HAP-1 (cell line): ENCODE data around the gene GHRHR.
A peak's percentile ranks its signal among the peaks of the same experiment; 100 is the strongest.

Source experiments
- DNase-seq, 2 experiments: peaks; one replicate each; pipeline ENCODE4 v3.0.0-alpha.2; 2016 to 2020; ENCODE audit warnings: low spot score in 2 of 2
- H3K27me3 ChIP-seq: fragments of 250-450 bp; sonication (Bioruptor Pico); 2 replicates; pipeline ENCODE4 v1.5.1; 2020; ENCODE audit warnings: low read depth, mild to moderate bottlenecking, moderate library complexity
- H3K36me3 ChIP-seq: fragments of 250-450 bp; sonication (Bioruptor Pico); replicated peaks from 2 replicates; pipeline ENCODE4 v1.5.1; 2020; ENCODE audit warnings: mild to moderate bottlenecking
- H3K4me1 ChIP-seq: fragments of 250-450 bp; sonication (Bioruptor Pico); 2 replicates; pipeline ENCODE4 v1.5.1; 2020; ENCODE audit warnings: mild to moderate bottlenecking
- H3K4me3 ChIP-seq: fragments of 250-450 bp; sonication (Bioruptor Pico); 2 replicates; pipeline ENCODE4 v1.5.1; 2020; ENCODE audit warnings: mild to moderate bottlenecking, moderate library complexity
- H3K9me3 ChIP-seq: fragments of 250-450 bp; sonication (Bioruptor Pico); 2 replicates; pipeline ENCODE4 v1.5.1; 2020; ENCODE audit warnings: mild to moderate bottlenecking, moderate library complexity
- in situ Hi-C: fragments of 300-500 bp; cut with MboI; formaldehyde crosslinking; loops from 3 replicates; pipeline ENCODE4 v1.14.3; 2020; ENCODE audit warnings: low sequenced_read_pairs, inconsistent platforms, mixed read lengths

The GHRHR gene

DNA sequence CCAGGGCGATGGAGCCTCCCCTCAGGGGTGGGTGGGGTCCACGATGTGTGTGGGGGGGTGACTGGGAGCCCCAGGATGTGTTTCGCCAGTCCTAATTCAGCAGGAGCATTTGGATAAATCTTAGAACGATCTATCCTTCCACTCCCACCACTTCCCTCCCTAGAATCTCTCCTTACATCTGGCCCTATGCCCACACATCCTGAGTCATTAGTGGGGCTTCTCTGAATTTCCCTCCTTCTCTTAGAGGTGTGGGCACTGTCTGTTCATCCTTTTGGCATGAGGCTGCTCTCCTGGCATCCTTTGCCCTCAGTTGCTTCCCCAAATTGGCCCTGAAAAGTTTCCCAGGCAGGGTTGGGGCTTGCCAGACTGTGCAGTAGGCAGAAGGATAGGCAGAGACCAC, 1.6 kb downstream of the GHRHR start:
- Histone ChIP-seq H3K4me1 (no peaks in the 10 kb centered on the region), H3K4me3 (no peak overlapping the region), H3K9me3 (no peaks in the 10 kb centered on the region), H3K36me3 (no peaks in the 10 kb centered on the region), H3K27me3 (no peaks in the 10 kb centered on the region)
- no peak for DNase-seq
- in situ Hi-C loops, result no loop called here

GRCh38 chr7:30965883-30966282, 2.1 kb downstream of the GHRHR start:
- H3K9me3 ChIP-seq, result no peaks in the 10 kb centered on the region
- in situ Hi-C loops, result no loop called here
- H3K36me3 ChIP-seq, result no peaks in the 10 kb centered on the region
- DNase-seq, result no peak
- no peaks in the 10 kb centered on the region for H3K4me1 ChIP-seq
- H3K4me3 ChIP-seq, result no peak overlapping the region
- no peaks in the 10 kb centered on the region for H3K27me3 ChIP-seq

DNA sequence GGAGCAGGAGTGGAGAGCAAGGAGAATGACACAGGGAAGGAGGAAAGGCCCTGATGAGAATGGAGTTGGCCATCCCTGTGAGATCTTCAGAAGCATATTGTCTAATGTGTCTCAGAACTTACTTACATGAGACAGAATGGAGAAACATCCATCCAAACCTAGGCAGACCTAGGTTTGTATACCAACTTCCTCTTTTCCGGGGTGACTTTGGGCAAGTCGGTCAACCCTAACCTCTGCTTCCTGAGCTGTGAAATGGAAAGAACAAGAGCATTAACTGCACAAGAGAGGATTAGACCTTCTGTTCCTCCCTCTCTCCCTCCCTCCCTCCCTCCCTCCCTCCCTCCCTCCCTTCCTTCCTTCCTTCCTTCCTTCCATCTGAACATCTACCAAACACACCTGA, 4.5 kb downstream of the GHRHR start:
- H3K36me3 ChIP-seq, result no peaks in the 10 kb centered on the region
- in situ Hi-C loops, result no loop called here
- DNase-seq, result no peak
- no peak overlapping the region for H3K4me3 ChIP-seq
- no peaks in the 10 kb centered on the region for H3K4me1 ChIP-seq
- no peaks in the 10 kb centered on the region for H3K9me3 ChIP-seq
- no peaks in the 10 kb centered on the region for H3K27me3 ChIP-seq

- Histone ChIP-seq H3K36me3 (no peaks in the 10 kb centered on the region), H3K4me1 (no peaks in the 10 kb centered on the region), H3K9me3 (no peaks in the 10 kb centered on the region), H3K27me3 (no peaks in the 10 kb centered on the region), H3K4me3 (no peak overlapping the region)
- in situ Hi-C loops, result no loop called here
- no peak for DNase-seq
These were observed 5.2 kb downstream of the GHRHR start for GRCh38 chr7:30968747-30969603.

GRCh38 chr7:30969604-30969970, 5.8 kb downstream of the GHRHR start:
- H3K4me3 ChIP-seq, result no peak overlapping the region
- no peaks in the 10 kb centered on the region for H3K9me3 ChIP-seq
- in situ Hi-C loops, result no loop called here
- no peaks in the 10 kb centered on the region for H3K4me1 ChIP-seq
- H3K36me3 ChIP-seq, result no peaks in the 10 kb centered on the region
- DNase-seq, result no peak
- no peaks in the 10 kb centered on the region for H3K27me3 ChIP-seq

DNA sequence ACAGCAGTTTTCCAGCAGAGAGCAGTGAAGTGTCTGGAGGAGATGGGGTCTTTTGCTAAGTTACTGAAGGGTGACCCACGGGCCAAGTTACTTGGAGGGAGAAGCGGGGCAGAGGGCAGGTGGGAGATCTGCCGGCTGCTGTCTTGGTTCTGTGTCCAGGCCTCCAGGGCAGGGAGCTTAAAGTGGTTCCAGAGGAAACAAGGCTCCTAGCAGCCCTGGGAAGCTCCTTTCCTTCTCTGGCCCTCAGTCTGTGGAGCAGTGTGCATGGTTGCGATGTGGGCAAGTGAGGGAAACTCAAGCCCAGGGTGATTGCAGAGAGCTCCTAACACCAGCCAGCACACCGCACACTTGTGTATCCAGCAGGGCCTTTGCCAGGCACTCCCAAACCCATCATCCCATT, 6.3 kb downstream of the GHRHR start:
- H3K9me3 ChIP-seq, result no peaks in the 10 kb centered on the region
- in situ Hi-C loops, result no loop called here
- no peak for DNase-seq
- no peaks in the 10 kb centered on the region for H3K4me1 ChIP-seq
- no peaks in the 10 kb centered on the region for H3K27me3 ChIP-seq
- H3K4me3 ChIP-seq, result no peak overlapping the region
- H3K36me3 ChIP-seq, result no peaks in the 10 kb centered on the region

DNA sequence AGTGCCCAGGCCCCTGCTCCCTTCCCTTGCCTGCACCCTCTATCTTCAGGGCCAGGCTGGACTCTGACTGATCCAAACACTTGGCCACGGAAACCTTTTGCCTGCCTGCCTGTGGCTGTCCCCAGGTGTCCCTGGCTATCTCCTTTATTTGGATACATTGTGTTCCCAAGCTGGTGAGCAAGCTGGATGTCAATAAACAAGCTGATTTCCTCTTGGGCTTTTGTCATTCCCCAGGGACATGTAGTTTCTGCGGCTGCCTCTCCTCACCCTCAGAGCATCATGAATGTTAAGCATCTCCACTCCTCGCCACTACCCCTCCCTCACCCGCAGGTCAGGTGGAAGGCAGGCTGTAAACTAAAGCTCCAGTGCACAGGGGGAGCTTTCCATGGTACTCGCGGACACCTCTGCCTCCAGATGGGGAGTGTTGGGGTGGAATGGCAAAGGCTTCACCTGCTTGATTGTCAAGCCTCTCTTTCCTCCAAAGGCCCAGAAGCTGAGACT, 6.9 kb downstream of the GHRHR start:
- no peaks in the 10 kb centered on the region for H3K36me3 ChIP-seq
- H3K4me3 ChIP-seq, result no peak overlapping the region
- in situ Hi-C loops, result no loop called here
- H3K4me1 ChIP-seq, result no peaks in the 10 kb centered on the region
- no peak for DNase-seq
- no peaks in the 10 kb centered on the region for H3K9me3 ChIP-seq
- no peaks in the 10 kb centered on the region for H3K27me3 ChIP-seq

GRCh38 chr7:30971440-30971839, 7.7 kb downstream of the GHRHR start:
- in situ Hi-C loops, result no loop called here
- H3K9me3 ChIP-seq, result no peaks in the 10 kb centered on the region
- no peaks in the 10 kb centered on the region for H3K4me1 ChIP-seq
- no peaks in the 10 kb centered on the region for H3K36me3 ChIP-seq
- H3K4me3 ChIP-seq, result no peak overlapping the region
- DNase-seq, result no peak
- no peaks in the 10 kb centered on the region for H3K27me3 ChIP-seq

DNA sequence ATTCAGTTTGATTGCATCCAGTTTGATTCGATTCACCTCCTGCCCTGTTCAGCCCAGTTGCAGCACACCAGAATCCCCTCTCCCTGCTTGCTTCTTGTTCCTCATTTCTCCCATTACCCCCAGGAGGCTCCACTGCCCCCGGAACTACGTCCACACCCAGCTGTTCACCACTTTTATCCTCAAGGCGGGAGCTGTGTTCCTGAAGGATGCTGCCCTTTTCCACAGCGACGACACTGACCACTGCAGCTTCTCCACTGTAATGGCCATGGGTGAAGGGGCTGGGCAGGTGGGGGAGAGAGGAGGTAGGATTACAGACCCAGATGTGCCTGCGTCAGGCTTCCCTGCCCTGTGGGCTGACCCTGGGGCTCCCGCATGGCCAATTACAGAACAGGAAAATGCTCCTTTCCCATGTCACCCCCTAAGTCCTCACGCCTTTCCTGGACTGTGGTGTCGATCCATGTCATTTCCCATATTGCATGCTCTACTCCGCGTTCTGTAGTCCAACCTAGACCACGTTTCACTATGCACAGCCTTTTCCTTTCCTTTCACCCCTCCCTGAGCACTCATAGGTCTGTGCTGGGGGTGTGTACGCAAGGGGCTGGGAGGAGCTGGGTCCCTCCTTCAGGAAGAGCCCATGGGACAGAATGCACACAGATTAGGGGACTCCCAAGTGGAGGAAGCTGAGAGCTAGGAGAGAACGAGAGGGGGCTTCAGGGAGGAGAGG, 8.2 kb downstream of the GHRHR start:
- in situ Hi-C loops, result no loop called here
- Histone ChIP-seq H3K36me3 (no peaks in the 10 kb centered on the region), H3K9me3 (no peaks in the 10 kb centered on the region), H3K4me3 (no peak overlapping the region), H3K4me1 (no peaks in the 10 kb centered on the region), H3K27me3 (no peaks in the 10 kb centered on the region)
- no peak for DNase-seq

- H3K4me3 ChIP-seq, result no peak overlapping the region
- in situ Hi-C loops, result no loop called here
- H3K9me3 ChIP-seq, result no peaks in the 10 kb centered on the region
- no peaks in the 10 kb centered on the region for H3K4me1 ChIP-seq
- DNase-seq, result no peak
- no peaks in the 10 kb centered on the region for H3K27me3 ChIP-seq
- no peaks in the 10 kb centered on the region for H3K36me3 ChIP-seq
These were observed 9.5 kb downstream of the GHRHR start for GRCh38 chr7:30973292-30973691.

- in situ Hi-C loops, result no loop called here
- no peaks in the 10 kb centered on the region for H3K9me3 ChIP-seq
- no peaks in the 10 kb centered on the region for H3K36me3 ChIP-seq
- no peaks in the 10 kb centered on the region for H3K4me1 ChIP-seq
- H3K27me3 ChIP-seq, result 0 out of 2 replicates have a peak, but pooled peaks cover 3% of the 10 kb centered on the region
- H3K4me3 ChIP-seq, result no peak overlapping the region
- DNase-seq, result no peak
These were observed 10.2 kb downstream of the GHRHR start for GRCh38 chr7:30973791-30974604.

DNA sequence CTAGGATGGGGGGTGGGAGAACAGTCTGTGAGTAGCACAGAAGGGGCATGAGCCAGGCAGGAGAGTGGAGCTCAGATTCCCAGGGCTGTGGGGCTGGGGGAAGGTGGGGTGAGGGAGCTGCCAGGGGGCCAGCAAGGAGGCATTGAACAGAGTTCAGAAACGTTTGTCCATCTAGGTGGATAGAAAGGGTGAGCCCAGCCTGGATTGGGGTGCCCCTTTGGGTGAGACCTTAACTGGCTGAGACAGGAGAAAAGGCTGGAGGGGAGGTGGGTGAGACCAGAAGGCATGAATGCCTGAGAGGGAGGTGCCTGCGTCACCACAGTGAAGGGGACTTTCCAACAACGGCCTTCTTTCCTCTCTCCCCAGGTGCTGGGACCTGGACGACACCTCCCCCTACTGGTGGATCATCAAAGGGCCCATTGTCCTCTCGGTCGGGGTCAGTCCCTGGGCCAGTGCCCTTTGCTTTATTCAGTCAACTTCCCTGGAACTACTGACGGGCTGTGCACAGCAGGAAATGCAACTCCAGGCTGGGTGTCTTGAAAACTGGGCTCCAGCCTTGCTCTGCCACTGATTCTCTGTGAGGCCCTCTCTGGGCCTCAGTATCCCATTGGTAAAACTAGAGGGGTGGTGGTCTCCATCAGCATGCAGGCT, 11.0 kb downstream of the GHRHR start:
- no peaks in the 10 kb centered on the region for H3K4me1 ChIP-seq

DNA sequence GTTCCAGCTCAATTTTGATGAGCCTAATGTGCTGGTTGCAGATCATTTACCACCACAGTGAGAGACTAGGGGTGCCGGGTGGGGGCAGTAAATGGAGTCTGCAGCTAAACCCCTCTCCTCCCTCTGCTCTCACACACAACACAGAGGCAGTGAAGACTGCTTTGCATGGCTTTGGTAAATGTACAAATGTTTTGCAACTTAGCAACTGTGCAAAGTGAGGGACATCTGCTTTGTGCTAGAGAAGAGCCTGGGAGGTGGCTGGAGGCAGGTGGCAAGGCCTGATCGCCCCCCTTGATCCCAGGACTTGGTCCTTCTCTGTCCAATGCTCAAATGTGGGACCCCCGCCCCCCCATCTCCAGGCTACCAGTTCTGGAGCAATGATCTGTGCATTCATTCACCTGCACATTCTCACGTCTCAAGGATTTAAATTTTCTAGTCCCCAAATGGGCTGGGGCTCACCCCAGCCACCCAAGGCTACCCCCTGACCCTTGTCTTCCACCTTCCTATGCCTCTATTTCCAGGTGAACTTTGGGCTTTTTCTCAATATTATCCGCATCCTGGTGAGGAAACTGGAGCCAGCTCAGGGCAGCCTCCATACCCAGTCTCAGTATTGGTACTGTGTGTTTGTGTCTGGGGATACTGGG, 11.6 kb downstream of the GHRHR start:
- Histone ChIP-seq H3K9me3 (no peaks in the 10 kb centered on the region), H3K27me3 (0 out of 2 replicates have a peak, but pooled peaks cover 3% of the 10 kb centered on the region), H3K4me3 (no peak overlapping the region), H3K36me3 (no peaks in the 10 kb centered on the region), H3K4me1 (no peaks in the 10 kb centered on the region)
- in situ Hi-C loops, result loop anchor here (5.0 kb wide), 1 partner anchor 173 kb away; no protein-coding TSS in a partner anchor
- DNase-seq, result no peak

More for the DNA sequence above, 11.0 kb downstream of the GHRHR start:
- in situ Hi-C loops, result loop anchor here (5.0 kb wide), 1 partner anchor 172 kb away; no protein-coding TSS in a partner anchor
- no peaks in the 10 kb centered on the region for H3K9me3 ChIP-seq
- H3K4me3 ChIP-seq, result no peak overlapping the region
- no peaks in the 10 kb centered on the region for H3K36me3 ChIP-seq
- H3K27me3 ChIP-seq, result 0 out of 2 replicates have a peak, but pooled peaks cover 3% of the 10 kb centered on the region
- DNase-seq, result peak; percentile 26 to 64
